HFF-Myc (cell line): ENCODE results near the gene TMEM236.

Experiments used
- DNase-seq: peaks from one replicate; pipeline ENCODE4 v3.0.0-alpha.2; 2011; ENCODE audit warnings: low read depth; ENCODE audit errors: extremely low read depth
- H3K4me3 ChIP-seq: replicated peaks from 2 replicates; pipeline ENCODE4 v1.5.1; 2011; ENCODE audit warnings: low read depth, mild to moderate bottlenecking, control low read depth, low read length
- TF ChIP-seq, protein P1 (sequence below): IDR thresholded peaks from 2 replicates; pipeline ENCODE4 v1.5.1; 2012; ENCODE audit warnings: mild to moderate bottlenecking, low read depth, low read length, control low read depth; ENCODE audit errors: missing control alignments

The TMEM236 gene

GRCh38 chr10:17779784-17780183, 27.8 kb downstream of the TMEM236 start:
- no peak overlapping the region for H3K4me3 ChIP-seq
- TF ChIP-seq, protein P1, sequence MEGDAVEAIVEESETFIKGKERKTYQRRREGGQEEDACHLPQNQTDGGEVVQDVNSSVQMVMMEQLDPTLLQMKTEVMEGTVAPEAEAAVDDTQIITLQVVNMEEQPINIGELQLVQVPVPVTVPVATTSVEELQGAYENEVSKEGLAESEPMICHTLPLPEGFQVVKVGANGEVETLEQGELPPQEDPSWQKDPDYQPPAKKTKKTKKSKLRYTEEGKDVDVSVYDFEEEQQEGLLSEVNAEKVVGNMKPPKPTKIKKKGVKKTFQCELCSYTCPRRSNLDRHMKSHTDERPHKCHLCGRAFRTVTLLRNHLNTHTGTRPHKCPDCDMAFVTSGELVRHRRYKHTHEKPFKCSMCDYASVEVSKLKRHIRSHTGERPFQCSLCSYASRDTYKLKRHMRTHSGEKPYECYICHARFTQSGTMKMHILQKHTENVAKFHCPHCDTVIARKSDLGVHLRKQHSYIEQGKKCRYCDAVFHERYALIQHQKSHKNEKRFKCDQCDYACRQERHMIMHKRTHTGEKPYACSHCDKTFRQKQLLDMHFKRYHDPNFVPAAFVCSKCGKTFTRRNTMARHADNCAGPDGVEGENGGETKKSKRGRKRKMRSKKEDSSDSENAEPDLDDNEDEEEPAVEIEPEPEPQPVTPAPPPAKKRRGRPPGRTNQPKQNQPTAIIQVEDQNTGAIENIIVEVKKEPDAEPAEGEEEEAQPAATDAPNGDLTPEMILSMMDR = no peak
- DNase-seq = no peak

DNA sequence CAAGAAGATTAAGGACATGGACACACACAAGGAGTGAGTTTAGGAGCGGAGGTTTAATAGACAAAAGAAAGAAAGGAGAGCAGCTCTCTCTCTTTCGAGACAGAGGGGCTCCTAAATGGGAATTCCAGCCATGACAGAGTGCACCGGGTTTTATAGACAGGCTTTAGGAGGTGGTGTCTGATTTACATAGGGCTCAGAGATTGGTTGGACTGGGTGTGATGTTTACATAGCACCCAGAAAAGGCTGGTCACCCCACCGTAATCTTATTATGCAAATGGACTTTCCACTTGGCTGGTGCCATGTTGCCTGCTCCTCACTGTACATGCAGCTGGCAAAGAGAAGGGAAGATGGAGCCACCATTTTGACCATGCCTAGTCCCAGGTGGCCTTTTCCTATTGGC, 28.7 kb downstream of the TMEM236 start:
- no peak overlapping the region for H3K4me3 ChIP-seq
- DNase-seq = no peak
- TF ChIP-seq, protein P1 = no peak

GRCh38 chr10:17781856-17782255, 29.9 kb downstream of the TMEM236 start:
- no peak overlapping the region for H3K4me3 ChIP-seq
- TF ChIP-seq, protein P1 = peak; percentile 7
- DNase-seq = no peak

DNA sequence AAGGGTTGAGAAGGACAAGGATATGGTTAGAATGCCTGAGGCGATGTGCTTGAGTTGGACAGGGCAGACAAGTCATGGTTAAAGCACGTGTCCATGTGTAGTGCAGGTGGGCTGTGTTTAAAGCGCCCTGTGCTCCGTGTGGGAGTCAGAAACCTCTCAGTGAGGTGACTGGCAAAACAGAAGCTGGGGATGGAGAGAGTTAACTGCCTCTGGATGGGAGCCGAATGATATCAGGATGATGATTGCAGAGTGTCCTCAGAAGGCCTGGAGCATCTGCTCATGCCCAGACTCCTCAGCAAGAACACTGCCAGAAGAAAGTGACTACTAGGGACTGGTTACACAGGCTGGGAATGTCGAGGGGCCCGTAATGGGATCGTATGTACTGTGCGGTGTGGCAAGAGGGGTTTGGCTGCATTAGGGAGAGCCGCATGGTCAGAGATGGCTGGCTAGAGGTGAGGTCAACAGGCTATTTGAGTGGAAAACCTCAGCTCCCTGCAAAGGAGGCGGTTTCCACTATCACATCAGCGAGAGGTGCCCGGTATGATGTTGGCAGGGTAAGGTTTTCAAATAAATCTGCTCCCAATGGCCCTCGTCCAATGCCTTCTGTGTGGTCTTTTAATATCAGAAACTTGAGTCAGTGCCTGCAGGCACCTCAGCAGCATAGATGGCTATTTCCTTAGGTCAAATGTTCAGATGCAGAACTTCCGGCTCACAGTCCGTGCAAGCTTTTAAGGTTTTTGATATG, 31.1 kb downstream of the TMEM236 start:
- TF ChIP-seq, protein P1 = no peak
- H3K4me3 ChIP-seq = no peak overlapping the region
- DNase-seq = peak; percentile 61

- DNase-seq = no peak
- H3K4me3 ChIP-seq = no peak overlapping the region
- TF ChIP-seq, protein P1 = no peak
Observed at GRCh38 chr10:17783751-17784150, 31.8 kb downstream of the TMEM236 start.

DNA sequence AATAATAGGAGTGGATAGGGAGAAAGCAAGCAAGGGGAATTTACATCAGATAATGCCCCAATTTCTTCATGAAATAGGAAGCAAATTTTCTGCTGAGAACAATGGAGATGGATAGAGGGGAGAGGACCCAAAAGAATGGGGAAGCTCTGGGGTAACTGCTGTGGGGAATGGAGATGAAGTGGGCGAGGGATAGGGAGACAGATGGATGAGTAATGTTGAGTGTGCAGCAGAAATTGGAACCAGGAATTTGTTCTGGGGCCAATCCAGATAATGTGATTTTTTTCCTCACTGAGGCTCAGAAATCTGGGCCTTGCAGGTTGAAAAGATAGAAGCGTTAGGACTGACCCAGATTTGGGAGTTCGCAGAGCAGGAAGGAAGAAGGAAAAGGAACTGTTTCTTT, 32.7 kb downstream of the TMEM236 start:
- TF ChIP-seq, protein P1 = no peak
- DNase-seq = no peak
- H3K4me3 ChIP-seq = no peak overlapping the region
